Measurements from ENCODE around the gene RYR1.
"Not testable (repeated sequence)": the region's sequence is repeated elsewhere in the genome, so short reads cannot be mapped to it uniquely, and the experiment has no call there.

The RYR1 gene

DNA sequence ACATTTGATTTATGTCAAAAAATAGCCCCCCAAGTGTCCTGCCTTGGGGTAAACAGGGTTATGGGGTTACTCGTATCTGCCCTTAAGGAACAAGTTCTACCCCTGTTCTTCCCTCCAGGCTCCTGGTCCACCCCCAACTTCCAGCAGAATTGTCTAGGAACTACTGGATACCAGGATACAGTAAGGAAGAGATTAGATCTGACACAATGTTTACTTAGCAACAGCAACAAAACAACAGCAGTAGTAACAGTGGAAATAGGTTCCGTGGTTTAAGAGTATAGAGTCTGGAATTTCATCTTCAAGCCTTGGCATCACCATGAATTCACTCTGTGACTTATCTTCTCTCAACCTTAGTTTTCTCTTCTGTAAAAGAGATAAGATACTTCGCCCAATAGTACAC is 32.3 kb upstream of the RYR1 start:
- no peak for DNase-seq

- no peak for DNase-seq
Measured at GRCh38 chr19:38402623-38402966, 30.9 kb upstream of the RYR1 start.

GRCh38 chr19:38402967-38403674 is 30.4 kb upstream of the RYR1 start, which contains the start of gene FAM98C:
FAM98C (plus strand) TSS chr19:38403093; CDS start chr19:38403154, 61 bp downstream.
- DNase-seq, result peak; percentile 85

DNA sequence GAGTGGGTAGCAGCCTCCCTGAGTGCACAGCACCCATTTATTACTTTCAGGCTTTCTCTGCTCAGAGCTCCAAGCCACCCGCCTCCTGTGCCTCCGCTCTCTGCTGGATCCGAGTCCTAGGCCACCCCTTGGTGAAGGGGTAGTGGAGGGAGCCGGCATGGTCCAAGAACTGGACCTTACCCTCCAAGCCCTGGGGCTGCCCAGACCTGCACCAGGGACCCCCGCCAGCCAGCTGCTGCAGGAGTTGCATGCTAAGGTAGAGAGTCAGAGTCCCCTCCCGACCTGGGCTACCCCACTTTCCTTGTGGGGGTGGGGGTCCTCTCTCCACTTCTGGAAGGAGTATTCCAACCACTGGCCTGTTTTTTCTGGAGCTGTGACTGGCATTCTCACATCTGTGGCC is 28.6 kb upstream of the RYR1 start:
- DNase-seq, result no peak

DNA sequence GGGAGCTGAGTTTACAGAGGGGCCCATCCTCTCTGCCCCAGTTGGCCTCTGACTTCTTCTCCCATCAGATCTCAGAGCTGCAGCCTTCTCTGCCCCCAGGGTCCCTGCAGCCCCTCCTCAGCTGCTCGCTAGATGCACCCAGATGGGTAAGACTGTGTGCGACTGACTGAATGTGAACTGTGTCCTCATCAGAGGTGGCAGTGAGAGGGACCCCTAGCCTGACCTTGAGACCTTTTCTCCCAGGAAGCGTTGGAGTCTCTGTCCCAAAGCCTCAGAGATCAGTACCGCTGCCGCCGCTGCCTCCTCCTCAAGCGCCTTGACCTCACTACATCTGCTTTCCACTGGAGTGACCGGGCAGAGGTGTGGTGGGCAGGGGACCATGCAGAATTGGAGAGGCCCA is 28.2 kb upstream of the RYR1 start:
- DNase-seq, result no peak

GRCh38 chr19:38409631-38410133 is 23.8 kb upstream of the RYR1 start:
- no peak for DNase-seq

- not testable (repeated sequence) for DNase-seq
Measured at GRCh38 chr19:38410407-38410806, 23.1 kb upstream of the RYR1 start.

DNA sequence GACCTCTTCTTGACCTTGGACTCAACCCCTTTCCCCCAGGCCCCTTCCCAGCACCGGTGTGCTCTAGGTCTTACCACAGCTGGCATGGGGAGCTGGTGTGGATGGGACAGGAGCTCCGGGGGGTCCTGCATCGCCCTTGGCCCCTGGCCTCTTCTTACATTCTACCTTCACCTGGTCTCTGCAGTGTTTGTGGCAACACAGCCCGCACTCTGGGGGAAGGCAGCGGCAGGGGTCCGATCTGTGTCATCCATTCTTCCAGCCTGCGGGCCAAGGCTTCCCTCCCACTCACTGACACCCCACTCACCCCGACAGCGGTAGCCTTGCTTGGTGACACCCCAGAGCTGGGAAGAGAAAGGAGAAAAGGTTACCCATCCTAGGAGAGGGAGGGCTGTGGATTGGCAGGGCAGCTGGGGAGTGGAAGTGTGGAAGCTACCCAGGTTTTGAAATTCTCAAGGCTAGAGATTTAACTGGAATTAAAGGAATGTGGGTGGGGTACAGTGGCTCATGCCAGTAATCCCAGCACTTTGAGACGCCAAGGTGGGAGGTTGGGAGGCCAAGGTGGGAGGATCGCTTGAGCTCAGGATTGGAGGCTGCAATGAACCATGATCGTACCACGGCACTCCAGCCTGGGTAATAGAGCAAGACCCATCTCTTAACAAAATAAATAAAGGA is 22.3 kb upstream of the RYR1 start:
- no peak for DNase-seq

DNA sequence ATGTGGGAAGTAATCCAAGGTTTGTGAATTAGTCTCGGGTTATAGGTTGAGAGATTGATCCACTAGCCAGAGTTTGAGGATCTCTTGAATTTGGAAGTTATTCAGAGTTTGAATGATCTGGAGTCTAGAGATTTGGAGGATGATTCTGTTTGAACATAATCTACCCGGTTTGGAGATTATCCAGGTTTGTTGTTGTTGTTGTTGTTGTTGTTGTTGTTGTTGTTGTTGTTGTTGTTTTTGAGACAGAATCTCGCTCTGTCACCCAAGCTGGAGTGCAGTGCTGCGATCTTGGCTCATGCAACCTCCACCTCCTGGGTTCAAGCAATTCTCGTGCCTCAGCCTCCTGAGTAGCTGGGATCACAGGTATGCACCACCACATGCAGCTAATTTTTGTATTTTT is 21.6 kb upstream of the RYR1 start:
- DNase-seq, result not testable (repeated sequence)

GRCh38 chr19:38412491-38412890 is 21.0 kb upstream of the RYR1 start:
- DNase-seq, result no peak

- no peak for DNase-seq
Measured at GRCh38 chr19:38412961-38413360, 20.5 kb upstream of the RYR1 start.

DNA sequence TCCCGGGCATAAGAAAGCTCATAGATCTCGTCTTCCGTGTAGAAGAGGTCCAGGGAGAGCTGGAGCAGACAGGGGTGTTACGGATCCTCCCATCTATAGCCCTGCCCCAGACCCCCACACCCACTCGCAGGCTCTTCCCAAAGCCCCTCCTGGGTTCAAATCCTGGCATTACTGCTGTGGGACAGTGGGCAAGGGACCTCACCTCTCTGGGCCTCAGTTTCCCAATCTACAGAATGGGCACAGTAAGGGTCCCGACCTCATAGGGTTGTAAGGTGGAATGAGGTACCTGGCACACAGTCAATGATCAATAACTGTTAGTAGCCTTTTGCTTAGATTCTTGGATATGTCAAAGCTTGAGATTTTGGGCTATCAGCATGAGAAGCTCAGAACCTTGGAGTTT is 20.1 kb upstream of the RYR1 start:
- DNase-seq, result no peak

DNA sequence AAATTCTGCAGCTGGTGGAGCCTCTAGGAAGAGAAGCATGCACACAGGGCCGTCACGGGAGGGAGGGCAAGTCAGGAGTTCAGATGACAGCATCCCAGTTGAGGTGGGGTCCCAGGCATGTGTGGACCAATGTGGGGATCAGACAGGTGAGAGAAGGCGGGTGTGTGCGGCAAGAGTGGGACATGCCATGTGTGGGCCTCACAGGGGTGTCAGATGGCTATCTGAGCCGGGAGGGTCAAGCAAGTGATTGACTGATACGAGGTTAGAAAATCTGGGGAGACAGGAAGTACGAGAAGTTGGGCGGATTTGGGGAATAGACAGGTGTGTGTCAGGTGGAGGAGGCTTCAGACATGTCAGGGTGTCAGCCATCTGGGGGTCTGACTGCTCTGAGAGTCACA is 16.3 kb upstream of the RYR1 start:
- DNase-seq, result no peak

DNA sequence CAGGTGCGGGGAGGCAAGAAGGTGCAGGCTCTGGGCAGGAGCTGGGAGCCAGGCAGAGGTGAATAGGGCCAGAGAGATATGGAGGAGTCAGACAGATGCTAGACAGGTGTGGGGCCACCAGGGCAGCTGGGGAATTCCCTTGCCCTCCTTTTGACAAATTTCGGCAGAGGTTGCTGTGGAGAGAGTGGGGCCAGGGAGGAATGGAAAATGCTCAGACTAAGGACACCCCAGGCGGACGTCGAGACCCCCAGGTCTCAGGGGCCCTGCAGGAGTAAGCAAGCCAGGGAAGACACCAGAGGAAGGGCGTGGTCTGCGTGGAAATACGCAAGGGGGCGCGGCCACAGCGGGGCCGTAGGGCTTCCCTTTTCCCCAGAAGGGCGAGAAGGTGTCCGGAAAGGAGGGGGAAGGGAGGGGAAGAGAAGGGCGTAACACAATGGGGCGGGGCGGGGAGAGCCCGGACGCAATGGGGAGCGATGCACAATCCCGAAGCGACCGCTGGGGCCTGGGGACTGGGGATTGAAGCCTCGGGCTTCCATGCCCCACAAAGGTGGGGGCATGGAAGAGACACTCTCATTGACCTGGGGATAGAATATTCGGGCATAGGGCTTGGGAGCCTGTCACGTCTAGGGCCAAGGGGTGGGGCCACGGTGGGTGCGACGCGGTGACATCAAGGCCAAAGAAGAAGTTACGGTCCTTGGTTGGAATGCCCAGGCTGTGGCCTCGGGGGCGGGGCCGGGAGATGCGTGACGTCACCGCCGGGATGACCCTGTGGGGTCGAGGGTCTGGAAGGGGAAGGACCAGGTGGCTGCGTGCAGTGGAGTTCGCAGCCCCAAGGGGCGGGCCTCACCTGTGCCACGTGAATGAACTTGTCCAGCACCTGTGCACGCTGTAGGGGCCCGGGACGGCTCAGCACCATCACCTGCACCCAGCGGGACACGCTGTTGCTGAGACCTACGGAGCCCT is 15.7 kb upstream of the RYR1 start:
- no peak for DNase-seq

GRCh38 chr19:38420935-38421334 is 12.6 kb upstream of the RYR1 start:
- DNase-seq, result no peak

- DNase-seq, result no peak
Measured at GRCh38 chr19:38421856-38422255, 11.6 kb upstream of the RYR1 start.

DNA sequence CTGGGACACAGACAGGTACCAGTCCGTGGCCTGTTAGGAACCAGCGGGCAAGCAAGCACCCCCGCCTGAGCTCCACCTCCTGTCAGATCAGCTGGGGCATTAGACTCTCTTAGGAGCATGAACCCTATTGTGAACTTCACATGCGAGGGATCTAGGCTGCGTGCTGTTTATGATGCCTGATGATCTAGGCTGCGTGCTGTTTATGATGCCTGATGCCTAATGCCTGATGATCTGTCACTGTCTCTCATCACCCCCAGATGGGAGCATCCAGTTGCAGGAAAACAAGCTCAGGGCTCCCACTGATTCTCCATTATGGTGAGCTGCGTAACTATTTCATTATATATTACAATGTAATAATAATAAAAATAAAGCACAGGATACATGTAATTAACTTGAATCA is 11.1 kb upstream of the RYR1 start:
- DNase-seq, result no peak

- no peak for DNase-seq
Measured at GRCh38 chr19:38424272-38424671, 9.2 kb upstream of the RYR1 start.

GRCh38 chr19:38425222-38425809 is 8.2 kb upstream of the RYR1 start:
- no peak for DNase-seq

DNA sequence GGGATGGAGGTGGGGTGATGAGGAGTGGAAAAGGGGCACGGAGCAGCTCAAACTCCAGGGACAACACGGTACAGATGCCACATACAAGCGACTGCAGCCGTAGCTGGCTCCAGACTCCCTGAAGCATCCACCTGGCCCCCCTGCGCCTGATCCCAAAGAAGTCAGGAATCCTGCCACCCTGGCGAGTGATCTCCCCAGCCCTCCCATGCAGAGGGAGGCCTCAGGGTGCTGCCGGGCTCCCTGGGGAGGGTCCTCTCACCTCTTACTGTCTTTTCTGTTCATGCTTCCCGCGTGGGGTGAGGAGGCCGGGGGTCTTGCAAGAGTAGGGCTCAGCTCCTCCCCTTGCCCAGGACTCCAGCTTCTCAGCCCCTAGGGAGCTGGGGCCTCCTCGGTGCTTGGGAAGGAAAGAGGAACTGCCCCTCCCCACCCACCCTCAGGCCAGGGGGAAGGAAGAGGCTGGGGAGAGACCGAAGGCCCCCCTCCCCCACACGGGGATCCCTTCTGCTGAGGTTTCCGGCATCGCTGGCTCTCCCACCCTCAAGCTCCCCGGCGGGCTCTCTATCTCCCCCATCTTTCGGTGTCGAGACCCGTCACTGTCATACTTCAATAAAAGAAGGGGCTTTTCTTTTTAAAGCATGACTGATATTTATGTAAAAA is 7.6 kb upstream of the RYR1 start, which contains the start of gene RASGRP4:
TSS of gene RASGRP4 (minus strand) at position 410 of the 657 bp plus-strand sequence. CDS start at position 282, 128 bp downstream.
- no peak for DNase-seq

- not testable (repeated sequence) for DNase-seq
Measured at GRCh38 chr19:38427035-38427677, 6.3 kb upstream of the RYR1 start.
